ENCODE data around the gene RBM33.

The RBM33 gene

DNA sequence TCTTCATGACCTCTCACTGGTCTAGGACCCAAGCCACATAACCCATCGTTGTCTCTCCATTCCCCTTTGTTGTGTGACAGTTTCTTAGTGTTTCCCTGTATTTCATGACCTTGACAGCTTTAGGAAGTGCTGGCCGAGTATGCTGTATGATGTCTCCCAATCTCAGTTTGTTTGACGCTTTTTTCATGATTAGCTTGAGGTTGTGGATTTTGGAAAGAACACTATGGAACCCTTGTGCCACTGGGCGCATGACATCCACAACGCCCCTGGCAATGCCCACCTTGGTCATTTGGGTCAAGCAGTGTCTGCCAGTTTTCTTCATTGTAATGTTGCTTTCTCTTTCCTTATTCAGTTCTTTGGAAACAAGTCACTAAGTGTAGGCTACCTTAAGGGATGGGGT is 52.3 kb downstream of the RBM33 start:
- no peak for DNase-seq

DNA sequence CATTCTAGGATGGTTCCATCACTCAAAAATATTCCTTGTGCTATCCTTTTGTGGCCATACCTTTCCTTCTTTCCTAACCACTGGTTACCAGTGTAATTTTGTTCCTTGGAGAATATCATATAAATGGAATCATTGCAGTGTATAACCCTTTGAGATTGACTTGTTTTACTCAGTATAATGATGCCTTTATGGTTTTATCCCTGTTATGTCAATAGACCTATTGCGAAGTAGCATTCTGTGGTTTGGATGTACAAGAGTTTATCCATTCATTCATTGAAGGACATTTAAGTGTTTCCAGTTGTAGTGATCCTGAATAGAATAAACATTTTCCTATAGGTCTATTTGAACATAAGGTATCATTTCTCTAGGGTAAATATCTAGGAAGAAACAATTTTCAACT is 54.2 kb downstream of the RBM33 start:
- no peak for DNase-seq

DNA sequence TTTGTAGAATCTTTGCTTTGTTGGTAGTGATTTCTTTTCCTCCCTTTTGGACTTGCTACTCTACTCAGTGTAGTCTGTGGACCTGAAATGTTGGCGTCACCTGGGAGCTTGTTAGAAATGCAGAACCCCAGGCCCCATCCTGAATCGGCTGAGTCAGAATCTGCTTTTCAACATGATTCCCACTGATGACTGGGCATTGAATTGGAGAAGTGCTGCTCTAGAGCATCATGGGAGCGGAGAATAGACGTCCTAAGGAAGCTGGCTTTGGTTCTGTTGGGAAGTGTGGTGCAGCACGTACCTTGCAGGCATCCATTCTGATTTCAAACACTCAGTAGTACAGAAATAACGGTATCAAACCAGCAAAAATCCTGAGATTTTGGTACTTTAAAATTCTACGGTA is 54.7 kb downstream of the RBM33 start:
- DNase-seq, result no peak

GRCh38 chr7:155700847-155701246 is 56.4 kb downstream of the RBM33 start:
- no peak for DNase-seq

- DNase-seq, result no peak
These were observed 57.6 kb downstream of the RBM33 start for GRCh38 chr7:155701972-155702544.

GRCh38 chr7:155702616-155703015 is 58.2 kb downstream of the RBM33 start:
- no peak for DNase-seq

- DNase-seq, result no peak
These were observed 61.3 kb downstream of the RBM33 start for GRCh38 chr7:155705623-155706360.

DNA sequence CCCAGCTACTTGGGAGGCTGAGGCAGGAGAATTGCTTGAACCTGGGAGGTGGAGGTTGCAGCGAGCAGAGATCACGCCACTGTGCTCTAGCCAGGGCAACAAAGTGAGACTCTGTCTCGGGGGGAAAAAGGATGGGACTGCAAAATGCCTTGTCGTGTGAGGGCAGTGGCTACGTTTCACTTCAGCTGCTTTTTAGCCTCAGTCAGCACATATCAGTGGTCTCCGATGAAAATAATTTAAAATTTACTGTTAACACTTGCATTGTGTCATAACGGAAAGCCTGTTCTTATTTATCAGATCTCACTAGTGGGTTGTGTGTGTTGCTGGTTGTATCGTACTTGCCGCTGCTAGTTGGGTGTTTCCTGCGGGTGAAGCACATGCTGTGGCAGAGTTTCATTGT is 61.9 kb downstream of the RBM33 start:
- DNase-seq, result no peak

DNA sequence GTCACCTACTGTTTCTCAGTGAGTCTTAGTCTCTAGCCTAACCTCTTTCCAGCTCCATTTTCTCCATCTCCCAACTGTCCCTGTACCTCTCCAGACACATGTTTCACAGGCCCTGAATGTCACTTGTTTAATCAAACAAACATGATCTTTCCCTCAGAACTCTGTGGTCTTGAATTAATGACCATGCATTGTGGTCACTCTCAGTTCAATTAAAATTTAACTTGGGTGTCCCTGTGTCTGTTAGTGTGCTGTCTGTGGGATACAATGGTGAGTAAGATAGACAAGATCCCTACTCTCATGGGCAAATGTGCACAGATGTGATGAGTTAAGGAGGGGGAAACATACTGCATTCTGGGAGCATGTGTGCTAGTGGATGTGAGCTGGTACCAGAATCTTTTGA is 65.0 kb downstream of the RBM33 start:
- no peak for DNase-seq

DNA sequence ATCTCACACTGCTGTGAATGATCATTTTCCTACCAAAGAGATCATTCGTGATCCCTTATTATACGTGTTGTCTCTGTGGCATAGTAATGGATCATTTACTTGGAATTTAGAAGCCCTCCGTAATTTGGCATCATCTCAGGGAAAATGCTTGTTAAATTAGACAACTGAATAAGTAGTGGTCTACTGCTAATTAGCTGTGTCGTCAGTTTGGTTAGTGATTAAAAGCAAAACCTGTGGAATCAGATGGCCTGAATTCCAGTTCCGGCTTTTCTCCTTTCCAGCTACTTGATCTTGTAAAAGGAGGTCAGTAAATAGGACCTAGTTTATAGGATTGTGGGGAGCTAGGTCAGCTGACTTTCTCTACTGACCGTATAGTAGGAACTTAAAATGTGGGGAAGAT is 65.6 kb downstream of the RBM33 start:
- no peak for DNase-seq

DNA sequence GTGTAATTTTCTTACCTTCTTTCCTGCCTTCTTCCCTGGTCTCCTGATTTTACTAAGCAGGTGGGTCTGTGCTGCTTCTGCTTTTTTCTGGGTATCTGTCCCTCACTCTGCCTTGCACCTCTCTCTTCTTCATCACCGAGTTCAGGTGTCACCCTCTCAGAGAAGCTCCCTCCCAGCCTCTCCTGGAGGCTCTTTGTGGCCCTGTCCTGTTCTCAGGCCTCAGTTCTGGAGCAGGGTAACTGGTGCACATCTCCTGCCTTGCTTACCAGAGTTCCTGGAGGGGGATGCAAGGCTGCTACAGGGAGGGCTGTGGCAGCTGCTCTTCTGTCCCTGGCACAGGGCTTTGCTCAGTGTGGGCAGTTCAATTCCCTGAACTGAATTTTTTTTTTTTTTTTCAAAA is 66.1 kb downstream of the RBM33 start:
- DNase-seq, result no peak

GRCh38 chr7:155711081-155711480 is 66.6 kb downstream of the RBM33 start:
- no peak for DNase-seq

GRCh38 chr7:155713384-155713783 is 68.9 kb downstream of the RBM33 start:
- no peak for DNase-seq

GRCh38 chr7:155714702-155715101 is 70.2 kb downstream of the RBM33 start:
- no peak for DNase-seq

DNA sequence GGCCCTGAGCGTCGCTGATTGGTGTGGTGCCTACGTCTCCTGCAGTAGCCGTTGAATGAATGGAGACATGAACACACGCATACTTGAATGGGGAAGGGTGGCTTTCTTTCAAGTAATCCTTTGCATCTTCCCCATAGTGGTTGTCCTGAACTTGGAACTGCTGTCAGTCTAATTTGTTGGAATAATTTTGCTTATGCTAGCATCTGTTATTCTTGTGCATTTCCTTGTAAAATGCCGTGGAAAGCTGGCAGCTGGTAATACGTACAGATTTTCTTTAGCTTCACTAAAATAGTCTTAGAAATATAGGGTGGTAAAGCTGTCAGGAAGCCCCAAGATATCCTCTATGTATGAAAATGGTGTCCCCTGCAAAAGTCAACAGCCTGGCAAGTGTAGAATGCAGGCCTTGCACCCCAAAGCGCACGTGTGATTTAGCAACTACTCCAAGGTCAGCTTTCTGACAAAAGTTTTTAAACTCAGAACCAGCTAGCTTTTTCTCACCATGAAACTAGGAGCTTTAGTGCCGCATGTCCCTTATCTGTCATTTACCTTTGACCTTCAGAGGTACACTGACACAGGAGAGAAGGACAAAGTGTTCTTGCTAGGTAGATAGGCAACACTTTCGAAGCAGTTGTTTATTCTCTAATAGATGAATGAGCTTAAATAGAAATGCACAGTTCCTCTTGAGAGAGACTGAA is 70.8 kb downstream of the RBM33 start:
- no peak for DNase-seq

DNA sequence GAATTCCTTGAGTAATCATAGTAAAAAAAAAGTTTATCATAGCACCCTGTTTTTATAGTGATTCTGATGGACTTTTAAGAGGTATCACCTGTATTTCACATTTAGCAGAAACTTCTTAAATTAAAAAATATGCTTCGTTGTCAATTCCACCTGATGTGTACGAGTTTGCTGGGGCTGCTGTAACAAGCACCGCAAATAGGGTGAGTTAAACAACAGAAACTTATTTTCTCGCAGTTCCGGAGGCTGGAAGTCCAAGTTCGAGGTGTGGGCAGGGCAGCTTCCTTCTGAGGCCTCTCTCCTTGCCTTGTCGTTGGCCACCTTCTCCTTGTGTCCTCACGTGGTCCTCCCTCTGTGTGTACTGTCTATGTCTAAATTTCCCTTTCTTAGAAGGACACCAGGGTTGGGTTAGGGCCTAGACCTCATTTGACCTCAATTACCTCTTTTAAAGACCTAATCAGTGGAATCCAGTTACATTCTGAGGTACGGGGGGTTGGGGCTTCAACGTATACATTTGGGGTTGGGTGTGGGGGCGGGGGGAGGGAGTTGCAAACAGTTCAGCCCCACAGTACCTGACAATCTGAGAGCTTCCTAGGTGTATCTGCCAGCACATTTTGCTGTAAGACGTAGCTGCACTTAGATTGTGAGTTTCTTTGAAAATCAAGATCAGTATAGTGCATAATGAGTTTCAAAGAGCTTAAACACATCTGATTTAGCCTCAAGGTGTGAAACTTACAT is 72.7 kb downstream of the RBM33 start:
- no peak for DNase-seq

- DNase-seq, result no peak
These were observed 76.6 kb downstream of the RBM33 start for GRCh38 chr7:155721056-155721455.

GRCh38 chr7:155722118-155722517 is 77.7 kb downstream of the RBM33 start:
- no peak for DNase-seq

GRCh38 chr7:155722936-155723335 is 78.5 kb downstream of the RBM33 start:
- DNase-seq, result no peak

- no peak for DNase-seq
These were observed 80.0 kb downstream of the RBM33 start for GRCh38 chr7:155724327-155725005.

DNA sequence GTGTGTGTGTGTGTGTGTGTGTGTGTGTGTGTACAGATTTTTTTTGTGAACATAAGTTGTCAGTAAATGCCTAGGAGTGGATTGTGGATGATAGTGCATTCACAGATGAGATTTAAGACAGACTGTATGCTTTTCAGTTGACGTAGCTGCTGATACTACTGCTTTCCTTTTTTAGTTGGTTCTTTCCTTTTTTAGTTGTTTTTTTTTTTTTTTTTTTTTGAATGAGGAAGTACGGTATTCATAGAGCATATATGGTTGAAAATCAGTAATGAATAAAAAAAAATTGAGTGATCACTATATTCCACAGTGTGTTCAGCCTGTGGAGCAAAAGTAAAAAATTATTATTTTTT is 80.5 kb downstream of the RBM33 start:
- no peak for DNase-seq

- DNase-seq, result no peak
These were observed 83.2 kb downstream of the RBM33 start for GRCh38 chr7:155727616-155728015.

DNA sequence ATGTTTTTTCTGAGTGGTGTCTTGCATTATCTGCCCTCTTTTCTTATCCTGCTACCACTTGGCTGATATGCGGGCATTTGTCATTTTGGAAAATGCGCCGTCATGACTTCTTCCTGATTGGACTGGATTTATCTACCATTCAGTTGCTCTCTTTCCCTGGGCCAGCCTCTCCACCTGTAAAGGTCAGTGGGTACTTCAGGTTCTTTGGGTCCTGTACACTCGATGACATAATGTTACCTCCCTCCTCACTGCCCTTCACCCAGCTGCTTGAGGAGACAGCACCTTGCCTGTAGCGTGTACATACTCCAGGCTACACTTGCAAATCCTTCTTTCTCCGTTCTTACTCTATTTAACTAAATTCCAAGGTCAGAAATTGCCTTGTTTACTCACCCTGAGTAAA is 83.7 kb downstream of the RBM33 start:
- DNase-seq, result no peak
